ENCODE data around the gene SARS1.
"Not testable (repeated sequence)": the region's sequence is repeated elsewhere in the genome, so short reads cannot be mapped to it uniquely, and the experiment has no call there.

Gene SARS1

GRCh38 chr1:109214695-109215623 is 1.2 kb downstream of the SARS1 start:
- H2AFZ ChIP-seq (ENCODE audit: low read length), result no peak overlapping the region; the same call in 1 of the 2 replicates
- H3K4me1 ChIP-seq (ENCODE audit: insufficient read depth, low read length, poor library complexity, severe bottlenecking), result peaks cover 16% of the 10 kb centered on the region
- peaks cover 34% of the 10 kb centered on the region for H4K20me1 ChIP-seq (ENCODE audit: insufficient read depth, low read length, poor library complexity, severe bottlenecking)
- H3K79me2 ChIP-seq (ENCODE audit: insufficient read depth, low read length), result peaks cover 50% of the 10 kb centered on the region
- H3K4me3 ChIP-seq (ENCODE audit: low read length, poor library complexity, severe bottlenecking), result peak overlapping the region; percentile 91
- peaks cover 9% of the 10 kb centered on the region for H3K27me3 ChIP-seq (ENCODE audit: insufficient read depth, low read length, poor library complexity, severe bottlenecking)
- no peak for TF ChIP-seq EZH2phosphoT487 (IDR thresholded peaks at IDR 0.05; ENCODE audit: borderline replicate concordance)
- TF ChIP-seq CTCF (conservative IDR thresholded peaks at IDR 0.05; ENCODE audit: low read length), result no peak
- H3K36me3 ChIP-seq (ENCODE audit: insufficient read depth, low read length), result no peaks in the 10 kb centered on the region
- H3K9me2 ChIP-seq (replicated peaks; ENCODE audit: low read depth, low read length), result no peaks in the 10 kb centered on the region
- no peaks in the 10 kb centered on the region for H3K9me3 ChIP-seq (ENCODE audit: insufficient read depth, low read depth, low read length)
- H3F3A ChIP-seq (ENCODE audit: low read depth), result no peaks in the 10 kb centered on the region
- H3K9ac ChIP-seq (ENCODE audit: low read depth, low read length, poor library complexity, severe bottlenecking), result peak overlapping the region; percentile 80
- peak overlapping the region; percentile 82 for H3K4me2 ChIP-seq (ENCODE audit: low read depth, low read length, poor library complexity, severe bottlenecking)

- no peaks in the 10 kb centered on the region for H3K9me2 ChIP-seq (replicated peaks; ENCODE audit: low read depth, low read length)
- H2AFZ ChIP-seq (ENCODE audit: low read length), result no peak overlapping the region
- H3K4me2 ChIP-seq (ENCODE audit: low read depth, low read length, poor library complexity, severe bottlenecking), result peak overlapping the region; percentile 82
- H3K27me3 ChIP-seq (ENCODE audit: insufficient read depth, low read length, poor library complexity, severe bottlenecking), result no peaks in the 10 kb centered on the region
- H3F3A ChIP-seq (ENCODE audit: low read depth), result no peaks in the 10 kb centered on the region
- H3K79me2 ChIP-seq (ENCODE audit: insufficient read depth, low read length), result peaks cover 60% of the 10 kb centered on the region
- TF ChIP-seq CTCF (conservative IDR thresholded peaks at IDR 0.05; ENCODE audit: low read length), result no peak
- no peak for TF ChIP-seq EZH2phosphoT487 (IDR thresholded peaks at IDR 0.05; ENCODE audit: borderline replicate concordance)
- peak overlapping the region; percentile 91 for H3K4me3 ChIP-seq (ENCODE audit: low read length, poor library complexity, severe bottlenecking)
- no peaks in the 10 kb centered on the region for H3K36me3 ChIP-seq (ENCODE audit: insufficient read depth, low read length)
- H3K9me3 ChIP-seq (ENCODE audit: insufficient read depth, low read depth, low read length), result no peaks in the 10 kb centered on the region
- peaks cover 16% of the 10 kb centered on the region for H3K4me1 ChIP-seq (ENCODE audit: insufficient read depth, low read length, poor library complexity, severe bottlenecking)
- H4K20me1 ChIP-seq (ENCODE audit: insufficient read depth, low read length, poor library complexity, severe bottlenecking), result peaks cover 38% of the 10 kb centered on the region
- H3K9ac ChIP-seq (ENCODE audit: low read depth, low read length, poor library complexity, severe bottlenecking), result no peak overlapping the region
Observed at GRCh38 chr1:109216662-109217061, 2.9 kb downstream of the SARS1 start.

GRCh38 chr1:109218516-109218915 is 4.8 kb downstream of the SARS1 start:
- H3F3A ChIP-seq (ENCODE audit: low read depth), result no peaks in the 10 kb centered on the region
- no peak overlapping the region for H3K4me2 ChIP-seq (ENCODE audit: low read depth, low read length, poor library complexity, severe bottlenecking)
- no peaks in the 10 kb centered on the region for H3K9me3 ChIP-seq (ENCODE audit: insufficient read depth, low read depth, low read length)
- H3K9ac ChIP-seq (ENCODE audit: low read depth, low read length, poor library complexity, severe bottlenecking), result no peak overlapping the region
- 0 out of 2 replicates have a peak, but pooled peaks cover 4% of the 10 kb centered on the region for H3K36me3 ChIP-seq (ENCODE audit: insufficient read depth, low read length)
- H3K4me3 ChIP-seq (ENCODE audit: low read length, poor library complexity, severe bottlenecking), result no peak overlapping the region
- H3K4me1 ChIP-seq (ENCODE audit: insufficient read depth, low read length, poor library complexity, severe bottlenecking), result peaks cover 16% of the 10 kb centered on the region
- H3K79me2 ChIP-seq (ENCODE audit: insufficient read depth, low read length), result peaks cover 72% of the 10 kb centered on the region
- no peaks in the 10 kb centered on the region for H3K9me2 ChIP-seq (replicated peaks; ENCODE audit: low read depth, low read length)
- TF ChIP-seq CTCF (conservative IDR thresholded peaks at IDR 0.05; ENCODE audit: low read length) (no peak), EZH2phosphoT487 (IDR thresholded peaks at IDR 0.05; ENCODE audit: borderline replicate concordance) (no peak)
- H2AFZ ChIP-seq (ENCODE audit: low read length), result no peak overlapping the region
- H3K27me3 ChIP-seq (ENCODE audit: insufficient read depth, low read length, poor library complexity, severe bottlenecking), result no peaks in the 10 kb centered on the region
- H4K20me1 ChIP-seq (ENCODE audit: insufficient read depth, low read length, poor library complexity, severe bottlenecking), result peaks cover 38% of the 10 kb centered on the region

- H3K9me2 ChIP-seq (replicated peaks; ENCODE audit: low read depth, low read length); H3K36me3 ChIP-seq (ENCODE audit: insufficient read depth, low read length); H2AFZ ChIP-seq (ENCODE audit: low read length); H3K9ac ChIP-seq (ENCODE audit: low read depth, low read length, poor library complexity, severe bottlenecking); H3K4me2 ChIP-seq (ENCODE audit: low read depth, low read length, poor library complexity, severe bottlenecking); H3K9me3 ChIP-seq (ENCODE audit: insufficient read depth, low read depth, low read length); H3F3A ChIP-seq (ENCODE audit: low read depth); H3K27me3 ChIP-seq (ENCODE audit: insufficient read depth, low read length, poor library complexity, severe bottlenecking); H3K4me1 ChIP-seq (ENCODE audit: insufficient read depth, low read length, poor library complexity, severe bottlenecking); H3K4me3 ChIP-seq (ENCODE audit: low read length, poor library complexity, severe bottlenecking): not testable (repeated sequence)
- H3K79me2 ChIP-seq (ENCODE audit: insufficient read depth, low read length), result peaks cover 53% of the 10 kb centered on the region
- H4K20me1 ChIP-seq (ENCODE audit: insufficient read depth, low read length, poor library complexity, severe bottlenecking), result peaks cover 24% of the 10 kb centered on the region
Observed at GRCh38 chr1:109221201-109221600, 7.5 kb downstream of the SARS1 start.

Data from Loucy (cell line).